ENCODE data around the gene MYCN.

DNA sequence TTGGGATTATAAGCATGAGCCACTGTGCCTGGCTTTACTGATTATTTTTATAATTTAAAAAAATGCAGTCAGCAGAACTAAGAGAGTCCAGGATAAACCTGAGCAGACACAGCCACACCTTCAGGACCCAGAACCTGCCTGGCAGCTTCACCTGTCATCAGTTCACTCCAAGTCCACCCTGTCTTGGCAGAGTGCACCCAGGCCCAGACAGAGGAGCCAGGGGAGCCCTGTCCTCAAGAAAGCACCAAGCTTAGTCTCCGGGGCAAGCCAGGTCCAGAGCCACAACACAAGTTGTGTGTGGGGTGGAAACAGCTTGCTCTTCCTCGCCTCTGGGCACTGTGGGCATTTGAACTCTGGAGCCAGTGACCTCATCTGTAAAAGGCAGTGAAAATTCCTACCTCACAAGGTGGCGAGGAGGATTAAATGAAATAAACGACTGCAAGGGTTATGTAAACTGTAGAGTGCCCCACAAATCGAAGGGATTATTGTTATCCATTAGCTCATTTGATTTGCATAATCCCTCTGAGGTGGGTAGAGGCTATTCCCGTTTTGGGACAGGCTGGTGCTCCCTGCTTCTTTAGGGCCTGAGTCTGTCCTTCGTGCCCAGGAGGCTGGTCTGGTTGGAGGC lies 24.7 kb downstream of the MYCN start:
- TF ChIP-seq, protein P1, sequence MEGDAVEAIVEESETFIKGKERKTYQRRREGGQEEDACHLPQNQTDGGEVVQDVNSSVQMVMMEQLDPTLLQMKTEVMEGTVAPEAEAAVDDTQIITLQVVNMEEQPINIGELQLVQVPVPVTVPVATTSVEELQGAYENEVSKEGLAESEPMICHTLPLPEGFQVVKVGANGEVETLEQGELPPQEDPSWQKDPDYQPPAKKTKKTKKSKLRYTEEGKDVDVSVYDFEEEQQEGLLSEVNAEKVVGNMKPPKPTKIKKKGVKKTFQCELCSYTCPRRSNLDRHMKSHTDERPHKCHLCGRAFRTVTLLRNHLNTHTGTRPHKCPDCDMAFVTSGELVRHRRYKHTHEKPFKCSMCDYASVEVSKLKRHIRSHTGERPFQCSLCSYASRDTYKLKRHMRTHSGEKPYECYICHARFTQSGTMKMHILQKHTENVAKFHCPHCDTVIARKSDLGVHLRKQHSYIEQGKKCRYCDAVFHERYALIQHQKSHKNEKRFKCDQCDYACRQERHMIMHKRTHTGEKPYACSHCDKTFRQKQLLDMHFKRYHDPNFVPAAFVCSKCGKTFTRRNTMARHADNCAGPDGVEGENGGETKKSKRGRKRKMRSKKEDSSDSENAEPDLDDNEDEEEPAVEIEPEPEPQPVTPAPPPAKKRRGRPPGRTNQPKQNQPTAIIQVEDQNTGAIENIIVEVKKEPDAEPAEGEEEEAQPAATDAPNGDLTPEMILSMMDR (IDR thresholded peaks at IDR 0.05): no peak
- TF ChIP-seq ZFX (IDR thresholded peaks at IDR 0.05; ENCODE audit: borderline replicate concordance): no peak
